AG10803 (cell line): ENCODE data around the gene WBP11.

Experiments
- DNase-seq: peaks from one replicate; pipeline ENCODE4 v3.0.0; 2010; ENCODE audit warnings: low read depth
- H3K4me3 ChIP-seq: 2 replicates; pipeline ENCODE4 v1.5.1; 2011; ENCODE audit warnings: mild to moderate bottlenecking, low read length, control low read depth
- CTCF ChIP-seq: conservative IDR thresholded peaks from 2 replicates; pipeline ENCODE4 v1.5.1; 2011; ENCODE audit warnings: mild to moderate bottlenecking, low read length, control low read depth, inconsistent platforms

The WBP11 gene

GRCh38 chr12:14825256-14825655 lies 22.0 kb upstream of the WBP11 start:
- no peak for DNase-seq
- no peak for TF ChIP-seq CTCF
- H3K4me3 ChIP-seq: no peak overlapping the region

GRCh38 chr12:14824012-14824634 lies 20.8 kb upstream of the WBP11 start:
- no peak overlapping the region for H3K4me3 ChIP-seq
- TF ChIP-seq CTCF: no peak
- DNase-seq: no peak

GRCh38 chr12:14814014-14814413 lies 10.7 kb upstream of the WBP11 start, which contains the start of gene SMCO3:
SMCO3 (minus strand) TSS chr12:14814182; CDS start chr12:14806680, 7,502 bp downstream.
- no peak for DNase-seq
- no peak for TF ChIP-seq CTCF
- no peak within 1 kb of the TSS for H3K4me3 ChIP-seq

GRCh38 chr12:14811486-14811885 lies 8.2 kb upstream of the WBP11 start:
- DNase-seq: no peak
- TF ChIP-seq CTCF: no peak
- no peak overlapping the region for H3K4me3 ChIP-seq

- no peak overlapping the region for H3K4me3 ChIP-seq
- DNase-seq: no peak
- TF ChIP-seq CTCF: peak; percentile 47
Observed at GRCh38 chr12:14810953-14811483, 7.7 kb upstream of the WBP11 start.

- DNase-seq: no peak
- no peak overlapping the region for H3K4me3 ChIP-seq
- no peak for TF ChIP-seq CTCF
Observed at GRCh38 chr12:14810167-14810952, 7.1 kb upstream of the WBP11 start.

GRCh38 chr12:14803830-14804160 lies 517 bp upstream of the WBP11 start:
- DNase-seq: no peak
- peak overlapping the region; percentile 73 for H3K4me3 ChIP-seq
- no peak for TF ChIP-seq CTCF
